Right hindlimb (tissue), 1 donor: ENCODE data around the gene KCNJ6.
"Not testable (repeated sequence)": the region's sequence is repeated elsewhere in the genome, so short reads cannot be mapped to it uniquely, and the experiment has no call there.

ENCODE experiments used
- DNase-seq: peaks from one replicate; pipeline ENCODE4 v3.0.0-alpha.2; 2018

KCNJ6 gene

GRCh38 chr21:37916310-37917051 is at the start of gene KCNJ6:
Gene KCNJ6, minus strand, starts transcription at chr21:37916457. Its CDS starts 75,775 bp downstream, at chr21:37840682.
- DNase-seq: peak; percentile 64

- DNase-seq: no peak
Measured at GRCh38 chr21:37965088-37965805, 49.0 kb upstream of the KCNJ6 start.

- DNase-seq: no peak
Measured at GRCh38 chr21:37958537-37958936, 42.3 kb upstream of the KCNJ6 start.

- DNase-seq: no peak
Measured at GRCh38 chr21:37956772-37957171, 40.5 kb upstream of the KCNJ6 start.

GRCh38 chr21:37945036-37945435 is 28.8 kb upstream of the KCNJ6 start:
- DNase-seq: no peak

- no peak for DNase-seq
Measured at GRCh38 chr21:37944496-37944895, 28.2 kb upstream of the KCNJ6 start.

- no peak for DNase-seq
Measured at GRCh38 chr21:37940691-37941090, 24.4 kb upstream of the KCNJ6 start.

- DNase-seq: no peak
Measured at GRCh38 chr21:37939838-37940237, 23.6 kb upstream of the KCNJ6 start.

- no peak for DNase-seq
Measured at GRCh38 chr21:37939251-37939650, 23.0 kb upstream of the KCNJ6 start.

- no peak for DNase-seq
Measured at GRCh38 chr21:37937668-37938067, 21.4 kb upstream of the KCNJ6 start.

GRCh38 chr21:37936010-37936785 is 19.9 kb upstream of the KCNJ6 start:
- DNase-seq: no peak

GRCh38 chr21:37932936-37933335 is 16.7 kb upstream of the KCNJ6 start:
- no peak for DNase-seq

- DNase-seq: no peak
Measured at GRCh38 chr21:37927711-37928110, 11.5 kb upstream of the KCNJ6 start.

GRCh38 chr21:37921091-37921490 is 4.8 kb upstream of the KCNJ6 start:
- DNase-seq: no peak

- DNase-seq: not testable (repeated sequence)
Measured at GRCh38 chr21:37920302-37920701, 4.0 kb upstream of the KCNJ6 start.

- DNase-seq: no peak
Measured at GRCh38 chr21:37917612-37918011, 1.4 kb upstream of the KCNJ6 start.

- no peak for DNase-seq
Measured at GRCh38 chr21:37915941-37916309, 332 bp downstream of the KCNJ6 start.

GRCh38 chr21:37915497-37915911 is 753 bp downstream of the KCNJ6 start:
- DNase-seq: no peak

- no peak for DNase-seq
Measured at GRCh38 chr21:37912616-37913015, 3.6 kb downstream of the KCNJ6 start.

GRCh38 chr21:37909936-37910335 is 6.3 kb downstream of the KCNJ6 start:
- no peak for DNase-seq

GRCh38 chr21:37908691-37909090 is 7.6 kb downstream of the KCNJ6 start:
- no peak for DNase-seq

- no peak for DNase-seq
Measured at GRCh38 chr21:37907076-37907475, 9.2 kb downstream of the KCNJ6 start.

- DNase-seq: no peak
Measured at GRCh38 chr21:37905291-37905690, 11.0 kb downstream of the KCNJ6 start.

- DNase-seq: no peak
Measured at GRCh38 chr21:37904856-37905255, 11.4 kb downstream of the KCNJ6 start.
